H1 (cell line): Measurements from ENCODE around the gene RXRA. TPM values are rescaled to one million over a fixed set of nuclear protein-coding genes. Genes with fewer than 3 reads are reported as not detected.

Experiments
- CTCF ChIA-PET: fragments of 300-600 bp; sonication (Branson Sonifier 250); formaldehyde crosslinking; loops from one replicate; lab custom pipeline; 2021; ENCODE audit not compliant: partially characterized antibody; lab: Charles Lee
- POLR2A ChIA-PET: fragments of 300-600 bp; sonication (Branson Sonifier 250); formaldehyde crosslinking; loops from one replicate; lab custom pipeline; 2021; ENCODE audit warnings: inconsistent platforms; ENCODE audit not compliant: partially characterized antibody; lab: Charles Lee
- DNase-seq, 2 experiments: peaks; one replicate each; pipeline versions ENCODE4 v3.0.0 to v3.0.0-alpha.2; 2010 to 2022; ENCODE audit warnings: low spot score in 2 of 2, low read depth in 1 of 2, mixed read lengths in 1 of 2
- FAIRE-seq: peaks from 2 replicates; lab custom pipeline; 2011; peaks lifted over from hg19 to GRCh38; lab: Jason Lieb, UNC
- H2AFZ ChIP-seq: 2 replicates; pipeline ENCODE4 v1.8.1; 2012; ENCODE audit warnings: low read length, inconsistent platforms
- H2AK5ac ChIP-seq: 2 replicates; pipeline ENCODE4 v1.6.1; 2013; ENCODE audit warnings: low read depth, low read length
- H2BK120ac ChIP-seq: replicated peaks from 2 replicates; pipeline ENCODE3; 2013; ENCODE audit warnings: low read depth, low read length, inconsistent platforms
- H2BK12ac ChIP-seq: 2 replicates; pipeline ENCODE4 v1.6.1; 2013; ENCODE audit warnings: low read depth, low read length
- H2BK15ac ChIP-seq: 2 replicates; pipeline ENCODE4 v1.6.1; 2013; ENCODE audit warnings: low read length
- H2BK20ac ChIP-seq: 2 replicates; pipeline ENCODE4 v1.6.1; 2013; ENCODE audit warnings: low read length
- H2BK5ac ChIP-seq: 2 replicates; pipeline ENCODE4 v1.6.1; 2013; ENCODE audit warnings: low read depth, low read length
- H3K14ac ChIP-seq: 2 replicates; pipeline ENCODE4 v1.6.1; 2013; ENCODE audit warnings: inconsistent platforms; ENCODE audit not compliant: insufficient read length
- H3K18ac ChIP-seq: 2 replicates; pipeline ENCODE4 v1.6.1; 2013; ENCODE audit warnings: low read length; ENCODE audit errors: extremely low read depth
- H3K23ac ChIP-seq: 2 replicates; pipeline ENCODE4 v1.6.1; 2013; ENCODE audit warnings: inconsistent platforms; ENCODE audit not compliant: insufficient read length
- H3K23me2 ChIP-seq: 2 replicates; pipeline ENCODE4 v1.6.1; 2013; ENCODE audit warnings: low read depth, low read length
- H3K27ac ChIP-seq: 2 replicates; pipeline ENCODE4 v1.6.1; 2011; ENCODE audit warnings: low read depth, low read length, inconsistent platforms
- H3K27me3 ChIP-seq, 4 experiments: replicated peaks in 1 of 4; 1 replicate in 1 of 4; 2 replicates in 3 of 4; pipeline versions ENCODE4 v1.6.1 to v1.8.1; 2011 to 2013; ENCODE audit warnings: low read length in 3 of 4, mild to moderate bottlenecking in 3 of 4, inconsistent platforms in 2 of 4, mixed read lengths in 2 of 4, moderate library complexity in 1 of 4; ENCODE audit not compliant: control insufficient read depth in 3 of 4, insufficient read depth in 3 of 4; ENCODE audit errors: extremely low read depth in 1 of 4
- H3K36me3 ChIP-seq, 4 experiments: 2 replicates each; pipeline versions ENCODE4 v1.6.1 to v1.8.1; 2011 to 2013; ENCODE audit warnings: mild to moderate bottlenecking in 4 of 4, low read length in 3 of 4, moderate library complexity in 2 of 4, control low read depth in 1 of 4, inconsistent platforms in 1 of 4; ENCODE audit not compliant: insufficient read depth in 4 of 4, control insufficient read depth in 2 of 4
- H3K4ac ChIP-seq: replicated peaks from 2 replicates; pipeline ENCODE3; 2013; ENCODE audit warnings: low read length, low read depth, mixed read lengths, inconsistent platforms; ENCODE audit not compliant: insufficient read length
- H3K4me1 ChIP-seq, 4 experiments: replicated peaks in 1 of 4; 1 replicate in 1 of 4; 2 replicates in 3 of 4; pipeline versions ENCODE4 v1.6.1 to v1.8.1; 2011 to 2013; ENCODE audit warnings: low read length in 3 of 4, inconsistent platforms in 2 of 4, mixed read lengths in 1 of 4; ENCODE audit not compliant: insufficient read depth in 4 of 4, control insufficient read depth in 3 of 4
- H3K4me2 ChIP-seq, 2 experiments: 2 replicates each; pipeline versions ENCODE4 v1.6.1 to v1.8.1; 2011 to 2013; ENCODE audit warnings: low read depth in 2 of 2, low read length in 2 of 2, control low read depth in 1 of 2, inconsistent platforms in 1 of 2, mild to moderate bottlenecking in 1 of 2; ENCODE audit not compliant: insufficient read depth in 1 of 2
- H3K4me3 ChIP-seq, 4 experiments: fragments of 200-600, 300-600 bp in 1 of 4; sonication (generic), shearing (Covaris generic), sonication (Bioruptor Twin) in 1 of 4; 2 replicates each; pipeline versions ENCODE4 v1.5.1 to v1.8.1; 2011 to 2016; ENCODE audit warnings: low read length in 4 of 4, low read depth in 3 of 4, control low read depth in 2 of 4, inconsistent platforms in 2 of 4, mild to moderate bottlenecking in 2 of 4, mixed read lengths in 1 of 4, moderate library complexity in 1 of 4; ENCODE audit not compliant: insufficient read depth in 2 of 4; ENCODE audit errors: extremely low read depth in 1 of 4
- H3K56ac ChIP-seq: replicated peaks from 2 replicates; pipeline ENCODE3; 2013; ENCODE audit warnings: low read depth, mild to moderate bottlenecking, mixed read lengths, low read length, inconsistent platforms; ENCODE audit not compliant: insufficient read length
- H3K79me1 ChIP-seq: 2 replicates; pipeline ENCODE4 v1.6.1; 2013; ENCODE audit warnings: low read depth, low read length, control low read depth
- H3K79me2 ChIP-seq, 2 experiments: 2 replicates each; pipeline versions ENCODE4 v1.6.1 to v1.8.1; 2012 to 2013; ENCODE audit warnings: low read length in 2 of 2, mild to moderate bottlenecking in 2 of 2, inconsistent platforms in 1 of 2; ENCODE audit not compliant: insufficient read depth in 2 of 2, control insufficient read depth in 1 of 2
- H3K9ac ChIP-seq, 4 experiments: replicated peaks in 1 of 4; 1 replicate in 1 of 4; 2 replicates in 3 of 4; pipeline versions ENCODE4 v1.6.1 to v1.8.1; 2011 to 2013; ENCODE audit warnings: low read depth in 3 of 4, low read length in 3 of 4, control low read depth in 2 of 4, mild to moderate bottlenecking in 2 of 4, moderate library complexity in 2 of 4, inconsistent platforms in 1 of 4; ENCODE audit errors: extremely low read depth in 1 of 4
- H3K9me3 ChIP-seq, 2 experiments: 2 replicates each; pipeline versions ENCODE4 v1.6.1 to v1.8.1; 2012 to 2013; ENCODE audit warnings: mild to moderate bottlenecking in 2 of 2, moderate library complexity in 2 of 2, control low read depth in 1 of 2, inconsistent platforms in 1 of 2, low read depth in 1 of 2, low read length in 1 of 2, mixed read lengths in 1 of 2; ENCODE audit not compliant: insufficient read depth in 2 of 2
- H4K20me1 ChIP-seq, 2 experiments: replicated peaks in 1 of 2; 2 replicates each; pipeline versions ENCODE3 to v1.8.1; 2011 to 2013; ENCODE audit warnings: inconsistent platforms in 2 of 2, low read length in 2 of 2, mild to moderate bottlenecking in 1 of 2; ENCODE audit not compliant: insufficient read depth in 2 of 2, control insufficient read depth in 1 of 2
- H4K5ac ChIP-seq: 2 replicates; pipeline ENCODE4 v1.6.1; 2013; ENCODE audit warnings: low read length, low read depth, mixed read lengths, inconsistent platforms; ENCODE audit not compliant: insufficient read length
- H4K8ac ChIP-seq: 2 replicates; pipeline ENCODE4 v1.8.0; 2013; ENCODE audit warnings: mild to moderate bottlenecking, moderate library complexity, low read length, inconsistent platforms; ENCODE audit not compliant: insufficient read depth; ENCODE audit errors: extremely low read depth
- H4K91ac ChIP-seq: replicated peaks from 2 replicates; pipeline ENCODE3; 2013; ENCODE audit warnings: low read length, mixed read lengths, inconsistent platforms; ENCODE audit not compliant: insufficient read length
- CBX5 ChIP-seq: fragments of 300-800, 300-1000 bp; sonication (generic); IDR thresholded peaks from 2 replicates; pipeline ENCODE4 v1.7.1; 2016; ENCODE audit warnings: antibody characterized with exemption, low read length, low read depth
- NRF1 ChIP-seq: IDR thresholded peaks from 2 replicates; pipeline ENCODE4 v1.6.1; 2011; ENCODE audit warnings: mild to moderate bottlenecking, low read depth, low read length, improper control_type of control experiment
- SAP30 ChIP-seq: fragments of 300-600 bp; sonication (generic); IDR thresholded peaks from 2 replicates; pipeline ENCODE4 v1.7.1; 2012; ENCODE audit warnings: low read length, moderate library complexity, mild to moderate bottlenecking, inconsistent platforms; ENCODE audit not compliant: insufficient read depth, insufficient replicate concordance
- WGBS, 2 experiments: shearing (Covaris generic) in 1 of 2; methylation state at CpG; one replicate each; pipeline versions ENCODE4 v1.1.6 to v1.1.7; 2013 to 2015; ENCODE audit warnings: low lambda C conversion rate in 2 of 2, mixed read lengths in 2 of 2, inconsistent platforms in 1 of 2, low coverage in 1 of 2, missing lambda C conversion rate in 1 of 2; ENCODE audit not compliant: insufficient replicate concordance in 2 of 2, insufficient coverage in 1 of 2, insufficient read length in 1 of 2; ENCODE audit errors: extremely low coverage in 1 of 2, missing lambda C conversion rate in 1 of 2; 5-methylcytosine and 5-hydroxymethylcytosine counted together
- polyA plus RNA-seq, 7 experiments: library from polyadenylated mRNA; depleted of rRNA in 3 of 7; stranded (reverse) in 5 of 7; unstranded in 2 of 7; fragments of >200 nt in 5 of 7; fragments of 200-250 nt in 2 of 7; gene quantifications; 1 replicate in 5 of 7; 2 replicates in 1 of 7; 4 replicates in 1 of 7; pipeline versions ENCODE4 v1.2.1 to v1.2.3, GENCODE V29; 2011 to 2013; ENCODE audit warnings: missing spikeins in 2 of 7, mixed read lengths in 2 of 7
- total RNA-seq: library from RNA; stranded (reverse); fragmentation: NEBNext Ultra II Directional; extraction: Animal tissue kit (Norgen Biotek cat#: 25700); gene quantifications from 2 replicates; pipeline ENCODE4 v1.2.1, GENCODE V29; 2021
- TF ChIP-seq, protein P1 (sequence below): IDR thresholded peaks from 2 replicates; pipeline ENCODE4 v1.6.1; 2011; ENCODE audit warnings: low read length, improper control_type of control experiment

Gene RXRA
- total and polyA plus RNA-seq, 2 of the 8 experiments (the other 6 are each of a cell fraction or from before 2014, with no cell fraction given), result 9.8 to 29.4 TPM

- Histone ChIP-seq H2AFZ (no peak overlapping the region), H3K23ac (no peak overlapping the region), H2BK120ac (no peak overlapping the region), H2BK20ac (no peak overlapping the region), H3K79me2 (no peaks in the 10 kb centered on the region), H3K9ac (no peak overlapping the region), H3K56ac (no peak overlapping the region), H3K4me2 (no peak overlapping the region), H3K27ac (no peak overlapping the region), H3K18ac (no peak overlapping the region), H4K8ac (no peak overlapping the region), H2BK12ac (no peak overlapping the region), H3K4me1 (no peaks in the 10 kb centered on the region), H2AK5ac (no peak overlapping the region), H4K20me1 (peaks cover 0 to 2% of the 10 kb centered on the region in 2 experiments), H3K36me3 (no peaks in the 10 kb centered on the region), H3K27me3 (no peaks in the 10 kb centered on the region), H4K91ac (no peak overlapping the region), H3K79me1 (no peaks in the 10 kb centered on the region; the same call in 1 of the 2 replicates), H3K23me2 (no peaks in the 10 kb centered on the region), H3K9me3 (no peaks in the 10 kb centered on the region), H3K14ac (no peak overlapping the region), H3K4me3 (no peak overlapping the region), H3K4ac (no peak overlapping the region), H2BK15ac (no peak overlapping the region), H2BK5ac (no peak overlapping the region), H4K5ac (no peak overlapping the region)
- 81% methylated on average over 3 of the region's 3 CpGs; no CpG with 5 or more reads in 1 of the 2 experiments for WGBS, 2 experiments
- no peak for TF ChIP-seq SAP30
- no peak for TF ChIP-seq NRF1
- no peak for TF ChIP-seq CBX5
- TF ChIP-seq, protein P1, sequence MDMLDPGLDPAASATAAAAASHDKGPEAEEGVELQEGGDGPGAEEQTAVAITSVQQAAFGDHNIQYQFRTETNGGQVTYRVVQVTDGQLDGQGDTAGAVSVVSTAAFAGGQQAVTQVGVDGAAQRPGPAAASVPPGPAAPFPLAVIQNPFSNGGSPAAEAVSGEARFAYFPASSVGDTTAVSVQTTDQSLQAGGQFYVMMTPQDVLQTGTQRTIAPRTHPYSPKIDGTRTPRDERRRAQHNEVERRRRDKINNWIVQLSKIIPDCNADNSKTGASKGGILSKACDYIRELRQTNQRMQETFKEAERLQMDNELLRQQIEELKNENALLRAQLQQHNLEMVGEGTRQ, result no peak
- DNase-seq, result no peak
- CTCF ChIA-PET, result no interaction called here
- no peak for FAIRE-seq
- POLR2A ChIA-PET, result no interaction called here
Observed at GRCh38 chr9:134484479-134484878, 158.2 kb downstream of the RXRA start.
